ENCODE measurements around the gene P2RY8. TPM values are rescaled to one million over a fixed set of nuclear protein-coding genes. Genes with fewer than 3 reads are reported as not detected.

Gene P2RY8
- total and polyA plus RNA-seq, 10 of the 15 experiments (the other 5 are each of a cell fraction or from before 2014, with no cell fraction given): 2.0 to 64.4 (median 36.5) TPM

DNA sequence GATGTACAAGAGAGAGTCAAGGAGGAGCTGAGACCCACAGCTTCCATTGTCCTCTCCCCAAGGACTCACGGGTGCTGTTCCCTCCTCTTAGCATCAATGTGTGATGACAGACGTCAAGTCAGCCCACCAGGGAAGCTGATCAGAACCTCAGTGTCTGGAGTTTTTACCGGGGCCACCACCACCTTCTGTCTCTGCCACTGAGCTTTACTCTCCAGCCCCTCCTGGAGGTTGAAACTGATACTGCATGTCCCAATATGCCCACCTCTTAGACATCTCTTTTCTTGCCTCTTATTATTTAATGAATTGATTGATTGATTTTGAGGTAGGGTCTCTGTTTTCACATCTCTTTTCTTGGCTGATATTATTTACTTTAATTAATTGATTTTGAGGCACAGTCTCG is 44.1 kb upstream of the P2RY8 start (continued):
- TF ChIP-seq, protein P1, sequence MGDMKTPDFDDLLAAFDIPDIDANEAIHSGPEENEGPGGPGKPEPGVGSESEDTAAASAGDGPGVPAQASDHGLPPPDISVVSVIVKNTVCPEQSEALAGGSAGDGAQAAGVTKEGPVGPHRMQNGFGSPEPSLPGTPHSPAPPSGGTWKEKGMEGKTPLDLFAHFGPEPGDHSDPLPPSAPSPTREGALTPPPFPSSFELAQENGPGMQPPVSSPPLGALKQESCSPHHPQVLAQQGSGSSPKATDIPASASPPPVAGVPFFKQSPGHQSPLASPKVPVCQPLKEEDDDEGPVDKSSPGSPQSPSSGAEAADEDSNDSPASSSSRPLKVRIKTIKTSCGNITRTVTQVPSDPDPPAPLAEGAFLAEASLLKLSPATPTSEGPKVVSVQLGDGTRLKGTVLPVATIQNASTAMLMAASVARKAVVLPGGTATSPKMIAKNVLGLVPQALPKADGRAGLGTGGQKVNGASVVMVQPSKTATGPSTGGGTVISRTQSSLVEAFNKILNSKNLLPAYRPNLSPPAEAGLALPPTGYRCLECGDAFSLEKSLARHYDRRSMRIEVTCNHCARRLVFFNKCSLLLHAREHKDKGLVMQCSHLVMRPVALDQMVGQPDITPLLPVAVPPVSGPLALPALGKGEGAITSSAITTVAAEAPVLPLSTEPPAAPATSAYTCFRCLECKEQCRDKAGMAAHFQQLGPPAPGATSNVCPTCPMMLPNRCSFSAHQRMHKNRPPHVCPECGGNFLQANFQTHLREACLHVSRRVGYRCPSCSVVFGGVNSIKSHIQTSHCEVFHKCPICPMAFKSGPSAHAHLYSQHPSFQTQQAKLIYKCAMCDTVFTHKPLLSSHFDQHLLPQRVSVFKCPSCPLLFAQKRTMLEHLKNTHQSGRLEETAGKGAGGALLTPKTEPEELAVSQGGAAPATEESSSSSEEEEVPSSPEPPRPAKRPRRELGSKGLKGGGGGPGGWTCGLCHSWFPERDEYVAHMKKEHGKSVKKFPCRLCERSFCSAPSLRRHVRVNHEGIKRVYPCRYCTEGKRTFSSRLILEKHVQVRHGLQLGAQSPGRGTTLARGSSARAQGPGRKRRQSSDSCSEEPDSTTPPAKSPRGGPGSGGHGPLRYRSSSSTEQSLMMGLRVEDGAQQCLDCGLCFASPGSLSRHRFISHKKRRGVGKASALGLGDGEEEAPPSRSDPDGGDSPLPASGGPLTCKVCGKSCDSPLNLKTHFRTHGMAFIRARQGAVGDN (IDR thresholded peaks at IDR 0.05): no peak
- no peak for TF ChIP-seq NRF1 (conservative IDR thresholded peaks at IDR 0.05; ENCODE audit: low read depth, low read length)
- no peak for TF ChIP-seq TCF12 (IDR thresholded peaks at IDR 0.05; ENCODE audit: low read depth, low read length)
- TF ChIP-seq BHLHE40 (IDR thresholded peaks at IDR 0.05; ENCODE audit: borderline replicate concordance in 1 of 2, low read depth in 2 of 2, low read length in 1 of 2): no peak
- TF ChIP-seq, protein P2, sequence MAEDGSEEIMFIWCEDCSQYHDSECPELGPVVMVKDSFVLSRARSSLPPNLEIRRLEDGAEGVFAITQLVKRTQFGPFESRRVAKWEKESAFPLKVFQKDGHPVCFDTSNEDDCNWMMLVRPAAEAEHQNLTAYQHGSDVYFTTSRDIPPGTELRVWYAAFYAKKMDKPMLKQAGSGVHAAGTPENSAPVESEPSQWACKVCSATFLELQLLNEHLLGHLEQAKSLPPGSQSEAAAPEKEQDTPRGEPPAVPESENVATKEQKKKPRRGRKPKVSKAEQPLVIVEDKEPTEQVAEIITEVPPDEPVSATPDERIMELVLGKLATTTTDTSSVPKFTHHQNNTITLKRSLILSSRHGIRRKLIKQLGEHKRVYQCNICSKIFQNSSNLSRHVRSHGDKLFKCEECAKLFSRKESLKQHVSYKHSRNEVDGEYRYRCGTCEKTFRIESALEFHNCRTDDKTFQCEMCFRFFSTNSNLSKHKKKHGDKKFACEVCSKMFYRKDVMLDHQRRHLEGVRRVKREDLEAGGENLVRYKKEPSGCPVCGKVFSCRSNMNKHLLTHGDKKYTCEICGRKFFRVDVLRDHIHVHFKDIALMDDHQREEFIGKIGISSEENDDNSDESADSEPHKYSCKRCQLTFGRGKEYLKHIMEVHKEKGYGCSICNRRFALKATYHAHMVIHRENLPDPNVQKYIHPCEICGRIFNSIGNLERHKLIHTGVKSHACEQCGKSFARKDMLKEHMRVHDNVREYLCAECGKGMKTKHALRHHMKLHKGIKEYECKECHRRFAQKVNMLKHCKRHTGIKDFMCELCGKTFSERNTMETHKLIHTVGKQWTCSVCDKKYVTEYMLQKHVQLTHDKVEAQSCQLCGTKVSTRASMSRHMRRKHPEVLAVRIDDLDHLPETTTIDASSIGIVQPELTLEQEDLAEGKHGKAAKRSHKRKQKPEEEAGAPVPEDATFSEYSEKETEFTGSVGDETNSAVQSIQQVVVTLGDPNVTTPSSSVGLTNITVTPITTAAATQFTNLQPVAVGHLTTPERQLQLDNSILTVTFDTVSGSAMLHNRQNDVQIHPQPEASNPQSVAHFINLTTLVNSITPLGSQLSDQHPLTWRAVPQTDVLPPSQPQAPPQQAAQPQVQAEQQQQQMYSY (CRISPR knock-in tag; IDR thresholded peaks at IDR 0.05): no peak
- TF ChIP-seq, protein P3, sequence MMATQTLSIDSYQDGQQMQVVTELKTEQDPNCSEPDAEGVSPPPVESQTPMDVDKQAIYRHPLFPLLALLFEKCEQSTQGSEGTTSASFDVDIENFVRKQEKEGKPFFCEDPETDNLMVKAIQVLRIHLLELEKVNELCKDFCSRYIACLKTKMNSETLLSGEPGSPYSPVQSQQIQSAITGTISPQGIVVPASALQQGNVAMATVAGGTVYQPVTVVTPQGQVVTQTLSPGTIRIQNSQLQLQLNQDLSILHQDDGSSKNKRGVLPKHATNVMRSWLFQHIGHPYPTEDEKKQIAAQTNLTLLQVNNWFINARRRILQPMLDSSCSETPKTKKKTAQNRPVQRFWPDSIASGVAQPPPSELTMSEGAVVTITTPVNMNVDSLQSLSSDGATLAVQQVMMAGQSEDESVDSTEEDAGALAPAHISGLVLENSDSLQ (IDR thresholded peaks at IDR 0.05): no peak
- TF ChIP-seq SMC3 (IDR thresholded peaks at IDR 0.05; ENCODE audit: borderline replicate concordance, low read length): peak; percentile 77
- no peak for TF ChIP-seq CUX1 (IDR thresholded peaks at IDR 0.05; ENCODE audit: insufficient replicate concordance, low read depth, low read length)
- no peak for TF ChIP-seq BCL11A (IDR thresholded peaks at IDR 0.05; ENCODE audit: low read depth, low read length)
- TF ChIP-seq, protein P4, sequence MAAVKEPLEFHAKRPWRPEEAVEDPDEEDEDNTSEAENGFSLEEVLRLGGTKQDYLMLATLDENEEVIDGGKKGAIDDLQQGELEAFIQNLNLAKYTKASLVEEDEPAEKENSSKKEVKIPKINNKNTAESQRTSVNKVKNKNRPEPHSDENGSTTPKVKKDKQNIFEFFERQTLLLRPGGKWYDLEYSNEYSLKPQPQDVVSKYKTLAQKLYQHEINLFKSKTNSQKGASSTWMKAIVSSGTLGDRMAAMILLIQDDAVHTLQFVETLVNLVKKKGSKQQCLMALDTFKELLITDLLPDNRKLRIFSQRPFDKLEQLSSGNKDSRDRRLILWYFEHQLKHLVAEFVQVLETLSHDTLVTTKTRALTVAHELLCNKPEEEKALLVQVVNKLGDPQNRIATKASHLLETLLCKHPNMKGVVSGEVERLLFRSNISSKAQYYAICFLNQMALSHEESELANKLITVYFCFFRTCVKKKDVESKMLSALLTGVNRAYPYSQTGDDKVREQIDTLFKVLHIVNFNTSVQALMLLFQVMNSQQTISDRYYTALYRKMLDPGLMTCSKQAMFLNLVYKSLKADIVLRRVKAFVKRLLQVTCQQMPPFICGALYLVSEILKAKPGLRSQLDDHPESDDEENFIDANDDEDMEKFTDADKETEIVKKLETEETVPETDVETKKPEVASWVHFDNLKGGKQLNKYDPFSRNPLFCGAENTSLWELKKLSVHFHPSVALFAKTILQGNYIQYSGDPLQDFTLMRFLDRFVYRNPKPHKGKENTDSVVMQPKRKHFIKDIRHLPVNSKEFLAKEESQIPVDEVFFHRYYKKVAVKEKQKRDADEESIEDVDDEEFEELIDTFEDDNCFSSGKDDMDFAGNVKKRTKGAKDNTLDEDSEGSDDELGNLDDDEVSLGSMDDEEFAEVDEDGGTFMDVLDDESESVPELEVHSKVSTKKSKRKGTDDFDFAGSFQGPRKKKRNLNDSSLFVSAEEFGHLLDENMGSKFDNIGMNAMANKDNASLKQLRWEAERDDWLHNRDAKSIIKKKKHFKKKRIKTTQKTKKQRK (IDR thresholded peaks at IDR 0.05; ENCODE audit: low read depth, low read length): no peak
- TF ChIP-seq HDAC2 (IDR thresholded peaks at IDR 0.05): no peak
